WERI-Rb-1 (cell line): Measurements from ENCODE around the gene TUBAL3.
A peak's percentile ranks its signal among the peaks of the same experiment; 100 is the strongest.
"Not testable (repeated sequence)": the region's sequence is repeated elsewhere in the genome, so short reads cannot be mapped to it uniquely, and the experiment has no call there.

Source experiments
- DNase-seq: peaks from one replicate; pipeline ENCODE4 v3.0.0-alpha.2; 2020
- H3K27ac ChIP-seq: fragments of 250-450 bp; sonication (Bioruptor Pico); 2 replicates; pipeline ENCODE4 v1.5.1; 2020; ENCODE audit warnings: mild to moderate bottlenecking, moderate library complexity
- H3K27me3 ChIP-seq: fragments of 250-450 bp; sonication (Bioruptor Pico); 2 replicates; pipeline ENCODE4 v1.5.1; 2021; ENCODE audit warnings: mild to moderate bottlenecking, low read depth, moderate library complexity; ENCODE audit not compliant: insufficient read depth, severe bottlenecking
- H3K36me3 ChIP-seq: fragments of 250-450 bp; sonication (Bioruptor Pico); 2 replicates; pipeline ENCODE4 v1.5.1; 2020; ENCODE audit warnings: mild to moderate bottlenecking, moderate library complexity
- H3K4me3 ChIP-seq: 2 replicates; pipeline ENCODE4 v1.5.1; 2011; ENCODE audit warnings: low read depth, mild to moderate bottlenecking, control low read depth, low read length
- H3K9me3 ChIP-seq: fragments of 250-450 bp; sonication (Bioruptor Pico); 2 replicates; pipeline ENCODE4 v1.5.1; 2021; ENCODE audit warnings: mild to moderate bottlenecking, moderate library complexity; ENCODE audit not compliant: severe bottlenecking
- TF ChIP-seq, protein P1 (sequence below): IDR thresholded peaks from 2 replicates; pipeline ENCODE4 v1.5.1; 2011; ENCODE audit warnings: low read depth, mild to moderate bottlenecking, control low read depth, inconsistent platforms, low read length

The TUBAL3 gene

DNA sequence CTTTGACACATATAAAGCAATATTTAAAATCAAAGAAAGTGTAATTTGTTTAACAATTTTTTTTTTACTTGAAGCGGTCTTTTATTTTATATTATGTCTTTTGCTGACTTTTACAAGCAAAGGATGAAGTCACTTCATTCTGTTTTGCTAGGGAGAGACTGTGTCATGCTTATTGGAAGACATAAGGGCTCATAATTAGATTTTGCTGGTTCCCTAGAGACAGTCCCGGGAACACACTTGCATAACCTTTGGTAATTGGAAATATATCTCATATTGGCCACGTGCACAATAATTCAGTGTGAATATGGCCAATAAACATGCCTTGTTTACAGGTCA is 7.3 kb upstream of the TUBAL3 start:
- no peak for DNase-seq
- TF ChIP-seq, protein P1, sequence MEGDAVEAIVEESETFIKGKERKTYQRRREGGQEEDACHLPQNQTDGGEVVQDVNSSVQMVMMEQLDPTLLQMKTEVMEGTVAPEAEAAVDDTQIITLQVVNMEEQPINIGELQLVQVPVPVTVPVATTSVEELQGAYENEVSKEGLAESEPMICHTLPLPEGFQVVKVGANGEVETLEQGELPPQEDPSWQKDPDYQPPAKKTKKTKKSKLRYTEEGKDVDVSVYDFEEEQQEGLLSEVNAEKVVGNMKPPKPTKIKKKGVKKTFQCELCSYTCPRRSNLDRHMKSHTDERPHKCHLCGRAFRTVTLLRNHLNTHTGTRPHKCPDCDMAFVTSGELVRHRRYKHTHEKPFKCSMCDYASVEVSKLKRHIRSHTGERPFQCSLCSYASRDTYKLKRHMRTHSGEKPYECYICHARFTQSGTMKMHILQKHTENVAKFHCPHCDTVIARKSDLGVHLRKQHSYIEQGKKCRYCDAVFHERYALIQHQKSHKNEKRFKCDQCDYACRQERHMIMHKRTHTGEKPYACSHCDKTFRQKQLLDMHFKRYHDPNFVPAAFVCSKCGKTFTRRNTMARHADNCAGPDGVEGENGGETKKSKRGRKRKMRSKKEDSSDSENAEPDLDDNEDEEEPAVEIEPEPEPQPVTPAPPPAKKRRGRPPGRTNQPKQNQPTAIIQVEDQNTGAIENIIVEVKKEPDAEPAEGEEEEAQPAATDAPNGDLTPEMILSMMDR: no peak
- H3K27ac ChIP-seq: no peak overlapping the region

GRCh38 chr10:5410787-5411186 is 6.2 kb upstream of the TUBAL3 start:
- not testable (repeated sequence) for H3K27me3 ChIP-seq, H3K27ac ChIP-seq, DNase-seq, H3K9me3 ChIP-seq, H3K4me3 ChIP-seq, H3K36me3 ChIP-seq

More for the DNA sequence above, 7.3 kb upstream of the TUBAL3 start:
- no peaks in the 10 kb centered on the region for H3K27me3 ChIP-seq
- no peaks in the 10 kb centered on the region for H3K36me3 ChIP-seq
- no peaks in the 10 kb centered on the region for H3K9me3 ChIP-seq
- H3K4me3 ChIP-seq: peak overlapping the region; percentile 84

DNA sequence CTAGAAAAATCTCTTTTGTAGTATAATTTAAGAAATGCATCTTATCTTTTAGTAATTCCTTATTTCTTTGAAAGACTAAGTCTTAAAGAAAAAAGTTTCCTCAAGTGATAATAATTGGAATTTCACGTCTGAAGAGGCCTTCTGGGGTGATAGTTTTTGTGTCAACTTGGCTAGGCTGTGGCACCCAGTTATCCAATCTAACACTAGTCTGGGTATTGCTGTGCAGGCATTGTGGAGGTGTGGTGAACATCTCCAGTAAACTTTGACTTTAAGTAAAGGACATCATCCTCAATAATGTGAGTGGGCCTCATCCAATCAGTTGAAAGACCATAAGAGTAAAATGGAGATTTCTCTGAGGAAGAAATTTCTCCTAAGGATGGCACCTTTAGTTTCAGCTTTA is 2.3 kb upstream of the TUBAL3 start:
- Histone ChIP-seq H3K27ac (no peak overlapping the region), H3K4me3 (no peak overlapping the region), H3K27me3 (peaks cover 5% of the 10 kb centered on the region), H3K9me3 (no peaks in the 10 kb centered on the region), H3K36me3 (no peaks in the 10 kb centered on the region)
- no peak for DNase-seq
- TF ChIP-seq, protein P1: no peak

DNA sequence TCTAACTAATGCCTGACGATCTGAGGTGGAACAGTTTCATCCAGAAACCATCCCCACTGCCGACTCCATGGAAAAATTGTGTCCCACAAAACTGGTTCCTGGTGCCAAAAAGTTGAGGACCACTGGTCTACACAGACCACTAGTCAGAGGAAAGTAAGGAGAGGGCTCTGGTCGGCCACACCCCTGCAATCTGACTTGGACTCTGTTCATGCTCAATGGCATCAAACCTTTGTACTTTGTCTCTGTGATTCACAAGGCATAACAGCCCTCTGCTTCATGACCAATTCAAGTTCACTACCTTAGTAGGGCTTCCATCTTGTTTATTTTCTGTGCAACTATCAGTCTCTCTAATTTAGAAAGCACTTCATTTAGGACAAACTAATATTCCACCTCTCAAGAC is 1.8 kb downstream of the TUBAL3 start:
- TF ChIP-seq, protein P1: no peak
- no peak for DNase-seq
- Histone ChIP-seq H3K36me3 (no peaks in the 10 kb centered on the region), H3K27me3 (peaks cover 5% of the 10 kb centered on the region), H3K9me3 (no peaks in the 10 kb centered on the region), H3K27ac (no peak overlapping the region), H3K4me3 (no peak overlapping the region)

- no peaks in the 10 kb centered on the region for H3K36me3 ChIP-seq
- H3K27me3 ChIP-seq: peaks cover 5% of the 10 kb centered on the region
- no peaks in the 10 kb centered on the region for H3K9me3 ChIP-seq
- TF ChIP-seq, protein P1: no peak
- no peak overlapping the region for H3K27ac ChIP-seq
- DNase-seq: no peak
- H3K4me3 ChIP-seq: no peak overlapping the region
These were observed 4.0 kb downstream of the TUBAL3 start for GRCh38 chr10:5400468-5401240.

GRCh38 chr10:5399332-5399731 is 5.3 kb downstream of the TUBAL3 start:
- Histone ChIP-seq H3K27ac (no peak overlapping the region), H3K36me3 (no peaks in the 10 kb centered on the region), H3K9me3 (no peaks in the 10 kb centered on the region), H3K4me3 (no peak overlapping the region), H3K27me3 (peaks cover 5% of the 10 kb centered on the region)
- TF ChIP-seq, protein P1: no peak
- no peak for DNase-seq
